MM.1S (cell line): Measurements from ENCODE around the gene COL27A1.

Experiments
- DNase-seq: peaks from one replicate; pipeline ENCODE4 v3.0.0-alpha.2; 2015
- H2AFZ ChIP-seq: fragments of 300-600 bp; sonication (generic); 2 replicates; pipeline ENCODE4 v1.6.0; 2016; ENCODE audit warnings: antibody characterized with exemption, low read length
- H3F3A ChIP-seq: fragments of 300-600 bp; sonication (generic); 2 replicates; pipeline ENCODE4 v1.6.1; 2016; ENCODE audit warnings: mild to moderate bottlenecking, antibody characterized with exemption, low read length, moderate library complexity, mixed read lengths; ENCODE audit not compliant: insufficient read depth
- H3K27ac ChIP-seq: fragments of 300-600 bp; sonication (generic); 2 replicates; pipeline ENCODE4 v1.5.1; 2016; ENCODE audit warnings: mild to moderate bottlenecking, low read length
- H3K27me3 ChIP-seq: fragments of 300-600 bp; sonication (generic); replicated peaks from 2 replicates; pipeline ENCODE4 v1.6.0; 2016; ENCODE audit warnings: low read length; ENCODE audit not compliant: insufficient read depth
- H3K36me3 ChIP-seq: fragments of 300-600 bp; sonication (generic); replicated peaks from 2 replicates; pipeline ENCODE4 v1.6.1; 2016; ENCODE audit warnings: mild to moderate bottlenecking, low read length, mixed read lengths; ENCODE audit not compliant: insufficient read depth
- H3K4me1 ChIP-seq: fragments of 300-600 bp; sonication (generic); 2 replicates; pipeline ENCODE4 v1.6.1; 2016; ENCODE audit warnings: low read length, mixed read lengths
- H3K4me2 ChIP-seq: fragments of 300-600 bp; sonication (generic); 2 replicates; pipeline ENCODE4 v1.6.0; 2016; ENCODE audit warnings: low read depth, low read length
- H3K4me3 ChIP-seq: fragments of 300-600 bp; sonication (generic); 2 replicates; pipeline ENCODE4 v1.5.1; 2016; ENCODE audit warnings: low read length, mixed read lengths
- H3K79me2 ChIP-seq: fragments of 300-600 bp; sonication (generic); 2 replicates; pipeline ENCODE4 v1.6.1; 2016; ENCODE audit warnings: mixed run types, low read length, mixed read lengths
- H3K9ac ChIP-seq: fragments of 300-600 bp; sonication (generic); 2 replicates; pipeline ENCODE4 v1.6.1; 2016; ENCODE audit warnings: low read length, mixed read lengths
- H3K9me2 ChIP-seq: fragments of 300-600 bp; sonication (generic); replicated peaks from 2 replicates; pipeline ENCODE4 v1.6.1; 2016; ENCODE audit warnings: mild to moderate bottlenecking, low read length, mixed read lengths; ENCODE audit not compliant: insufficient read depth
- H3K9me3 ChIP-seq: fragments of 300-600 bp; sonication (generic); replicated peaks from 2 replicates; pipeline ENCODE4 v1.6.1; 2016; ENCODE audit warnings: mild to moderate bottlenecking, low read length, mixed read lengths; ENCODE audit not compliant: insufficient read depth
- H4K20me1 ChIP-seq: fragments of 300-600 bp; sonication (generic); 2 replicates; pipeline ENCODE4 v1.6.1; 2016; ENCODE audit warnings: mild to moderate bottlenecking, low read length, moderate library complexity, mixed read lengths; ENCODE audit not compliant: insufficient read depth
- EZH2 ChIP-seq: fragments of 300-600 bp; sonication (generic); optimal IDR thresholded peaks from 2 replicates; pipeline ENCODE3; 2017; ENCODE audit warnings: low read depth, mild to moderate bottlenecking, antibody characterized with exemption, low read length, mixed read lengths
- EZH2phosphoT487 ChIP-seq: fragments of 300-600 bp; sonication (generic); IDR thresholded peaks from 2 replicates; pipeline ENCODE4 v1.6.1; 2018; ENCODE audit warnings: antibody characterized with exemption, low read length
- TF ChIP-seq, protein P1 (sequence below): fragments of 300-600 bp; sonication (generic); IDR thresholded peaks from 2 replicates; pipeline ENCODE4 v1.5.1; 2016; ENCODE audit warnings: antibody characterized with exemption, low read length, mixed read lengths

COL27A1 gene

DNA sequence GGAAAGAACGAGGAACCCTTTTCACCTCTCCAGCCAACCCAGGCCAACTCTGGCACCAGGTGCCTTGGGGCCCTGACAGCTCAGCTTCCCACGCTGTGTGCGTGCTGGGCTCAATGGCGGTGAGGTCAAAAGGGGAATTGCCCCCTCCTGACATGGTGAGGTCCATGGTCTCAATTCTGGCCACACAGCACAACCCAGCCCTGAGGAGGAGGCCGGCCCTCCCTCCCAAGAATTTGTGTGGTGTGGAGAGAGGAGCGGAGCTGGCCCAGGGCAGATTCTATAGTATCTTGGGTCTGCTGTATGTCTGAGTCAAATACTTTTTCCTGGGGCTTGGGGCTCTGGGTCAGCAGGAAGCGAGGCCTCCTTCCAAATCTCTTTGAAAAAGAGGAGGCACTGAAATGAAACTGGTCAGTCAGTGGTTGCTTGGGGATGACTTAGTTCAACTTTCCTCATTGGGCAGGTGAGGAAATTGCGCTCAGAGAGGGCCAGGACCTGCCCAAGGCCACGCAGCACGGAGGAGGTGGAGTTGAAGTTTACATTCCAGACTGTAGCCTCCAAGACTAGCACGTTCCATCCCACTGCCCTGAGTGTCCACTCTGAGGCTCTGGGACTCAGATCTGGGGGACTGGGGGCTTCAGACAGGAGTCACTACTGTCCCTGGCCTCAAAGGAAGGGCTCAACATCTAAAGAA, 15.6 kb downstream of the COL27A1 start:
- Histone ChIP-seq H3K79me2 (no peaks in the 10 kb centered on the region), H2AFZ (no peak overlapping the region), H3K9ac (no peak overlapping the region), H3K27me3 (peaks cover 34% of the 10 kb centered on the region), H3K4me1 (no peaks in the 10 kb centered on the region), H3K27ac (no peak overlapping the region), H3K9me2 (no peaks in the 10 kb centered on the region), H4K20me1 (no peaks in the 10 kb centered on the region), H3K4me2 (no peak overlapping the region), H3K9me3 (no peaks in the 10 kb centered on the region), H3F3A (no peaks in the 10 kb centered on the region), H3K36me3 (no peaks in the 10 kb centered on the region), H3K4me3 (no peak overlapping the region)
- DNase-seq = no peak
- TF ChIP-seq EZH2 (no peak), EZH2phosphoT487 (no peak)

DNA sequence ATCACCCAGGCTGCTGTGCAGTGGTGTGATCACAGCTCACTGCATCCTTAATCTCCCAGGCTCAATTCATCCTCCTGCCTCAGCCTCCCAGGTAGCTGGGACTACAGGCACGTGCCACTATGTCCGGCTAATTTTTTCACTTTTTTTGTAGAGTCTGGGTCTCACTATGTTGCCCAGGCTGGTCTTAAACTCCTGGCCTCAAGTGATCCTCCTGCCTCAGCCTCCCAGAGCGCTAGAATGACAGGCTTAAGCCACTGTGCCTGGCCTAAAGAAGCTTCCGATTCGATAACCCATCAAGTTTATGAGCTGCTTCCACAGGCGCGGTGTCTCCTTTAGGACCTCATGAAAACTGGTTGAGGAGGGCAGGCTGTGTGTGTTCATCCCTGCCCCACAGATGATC, 16.2 kb downstream of the COL27A1 start:
- H3K36me3 ChIP-seq = no peaks in the 10 kb centered on the region
- no peak overlapping the region for H3K27ac ChIP-seq
- no peak overlapping the region for H3K9ac ChIP-seq
- TF ChIP-seq, protein P1, sequence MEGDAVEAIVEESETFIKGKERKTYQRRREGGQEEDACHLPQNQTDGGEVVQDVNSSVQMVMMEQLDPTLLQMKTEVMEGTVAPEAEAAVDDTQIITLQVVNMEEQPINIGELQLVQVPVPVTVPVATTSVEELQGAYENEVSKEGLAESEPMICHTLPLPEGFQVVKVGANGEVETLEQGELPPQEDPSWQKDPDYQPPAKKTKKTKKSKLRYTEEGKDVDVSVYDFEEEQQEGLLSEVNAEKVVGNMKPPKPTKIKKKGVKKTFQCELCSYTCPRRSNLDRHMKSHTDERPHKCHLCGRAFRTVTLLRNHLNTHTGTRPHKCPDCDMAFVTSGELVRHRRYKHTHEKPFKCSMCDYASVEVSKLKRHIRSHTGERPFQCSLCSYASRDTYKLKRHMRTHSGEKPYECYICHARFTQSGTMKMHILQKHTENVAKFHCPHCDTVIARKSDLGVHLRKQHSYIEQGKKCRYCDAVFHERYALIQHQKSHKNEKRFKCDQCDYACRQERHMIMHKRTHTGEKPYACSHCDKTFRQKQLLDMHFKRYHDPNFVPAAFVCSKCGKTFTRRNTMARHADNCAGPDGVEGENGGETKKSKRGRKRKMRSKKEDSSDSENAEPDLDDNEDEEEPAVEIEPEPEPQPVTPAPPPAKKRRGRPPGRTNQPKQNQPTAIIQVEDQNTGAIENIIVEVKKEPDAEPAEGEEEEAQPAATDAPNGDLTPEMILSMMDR = no peak
- TF ChIP-seq EZH2phosphoT487 (no peak), EZH2 (no peak)
- no peak overlapping the region for H2AFZ ChIP-seq
- no peak overlapping the region for H3K4me3 ChIP-seq
- H3K27me3 ChIP-seq = peaks cover 34% of the 10 kb centered on the region
- H3K9me3 ChIP-seq = no peaks in the 10 kb centered on the region
- no peaks in the 10 kb centered on the region for H3K4me1 ChIP-seq
- H3K9me2 ChIP-seq = no peaks in the 10 kb centered on the region
- no peak overlapping the region for H3K4me2 ChIP-seq
- H3K79me2 ChIP-seq = no peaks in the 10 kb centered on the region
- H3F3A ChIP-seq = no peaks in the 10 kb centered on the region
- no peak for DNase-seq
- H4K20me1 ChIP-seq = no peaks in the 10 kb centered on the region

DNA sequence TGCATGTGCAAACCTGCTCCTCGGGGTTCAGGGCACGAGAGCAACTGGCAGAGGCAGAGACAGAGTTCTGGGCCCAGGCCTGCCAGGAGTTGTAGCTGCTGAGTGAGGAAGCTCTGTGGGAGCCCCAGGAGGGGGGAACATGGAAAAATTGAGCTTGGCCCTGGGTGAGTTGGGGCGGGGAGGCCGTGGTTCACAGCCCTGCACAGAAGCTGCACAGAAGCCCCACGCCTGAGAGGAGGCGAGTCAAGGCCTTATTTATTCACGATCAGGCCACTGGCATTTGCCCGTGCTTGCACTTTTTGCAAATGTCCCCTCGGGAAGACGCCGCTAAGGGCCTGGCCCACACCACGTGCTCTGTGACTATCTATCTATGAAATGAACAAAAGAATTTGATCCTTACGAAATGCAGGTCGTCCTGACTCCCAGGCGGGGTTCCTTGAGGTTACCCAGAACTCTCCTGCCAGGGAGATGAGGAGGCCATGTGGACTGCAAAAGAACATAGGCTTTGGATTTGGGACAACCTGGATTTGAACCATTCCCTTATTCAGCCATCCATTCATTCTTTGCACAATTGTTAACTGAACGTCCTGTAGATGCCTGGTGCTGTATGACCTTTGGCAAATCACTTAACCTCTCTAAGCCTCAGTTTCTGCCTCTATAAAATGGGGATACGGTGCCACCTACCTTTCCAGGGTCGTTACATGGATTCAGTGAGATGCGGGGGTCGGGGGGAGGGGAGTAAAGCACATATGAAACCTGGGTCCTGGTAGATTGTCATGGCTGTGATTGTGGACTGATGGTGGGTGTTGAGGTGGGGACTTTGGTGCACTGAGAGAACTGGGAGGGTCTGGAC, 17.9 kb downstream of the COL27A1 start:
- Histone ChIP-seq H3K4me1 (no peaks in the 10 kb centered on the region), H3K9me2 (no peaks in the 10 kb centered on the region), H2AFZ (no peak overlapping the region), H3K27ac (no peak overlapping the region), H3K79me2 (no peaks in the 10 kb centered on the region), H3K36me3 (no peaks in the 10 kb centered on the region), H3K9me3 (no peaks in the 10 kb centered on the region), H4K20me1 (no peaks in the 10 kb centered on the region), H3K27me3 (peaks cover 32% of the 10 kb centered on the region), H3K9ac (no peak overlapping the region), H3F3A (no peaks in the 10 kb centered on the region), H3K4me2 (no peak overlapping the region), H3K4me3 (no peak overlapping the region)
- TF ChIP-seq EZH2phosphoT487 (no peak), EZH2 (no peak)
- TF ChIP-seq, protein P1 = no peak
- no peak for DNase-seq

DNA sequence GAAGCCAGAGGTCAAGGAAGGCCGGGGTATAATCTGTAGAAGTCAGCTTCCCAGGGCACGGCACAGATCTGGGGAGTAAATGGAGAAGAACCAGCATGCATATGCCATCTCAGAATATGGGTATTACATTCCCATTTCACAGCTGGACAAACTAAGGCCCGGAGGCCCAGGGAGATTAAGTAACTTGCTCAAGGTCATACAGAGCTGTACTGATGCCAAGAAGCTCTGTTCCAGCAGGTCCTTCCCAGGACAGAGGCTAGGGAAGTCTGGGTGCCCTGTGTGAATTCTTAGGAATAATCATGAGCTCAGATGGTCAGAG, 19.2 kb downstream of the COL27A1 start:
- Histone ChIP-seq H3K9me2 (no peaks in the 10 kb centered on the region), H3K79me2 (no peaks in the 10 kb centered on the region), H3K27ac (no peak overlapping the region), H4K20me1 (no peaks in the 10 kb centered on the region), H3K9me3 (no peaks in the 10 kb centered on the region), H3K4me3 (no peak overlapping the region), H3F3A (no peaks in the 10 kb centered on the region), H3K9ac (no peak overlapping the region), H3K4me2 (no peak overlapping the region), H3K27me3 (peaks cover 20% of the 10 kb centered on the region), H2AFZ (no peak overlapping the region), H3K4me1 (no peaks in the 10 kb centered on the region), H3K36me3 (no peaks in the 10 kb centered on the region)
- no peak for DNase-seq
- TF ChIP-seq EZH2 = no peak
- TF ChIP-seq, protein P1 = no peak
- TF ChIP-seq EZH2phosphoT487 = no peak
